ENCODE results near the gene AAR2.

Gene AAR2

GRCh38 chr20:36216314-36217025 is 19.8 kb upstream of the AAR2 start:
- in situ Hi-C loops (cut with HindIII; ENCODE audit: low sequenced_read_pairs) = no loop called here

GRCh38 chr20:36217226-36217625 is 19.1 kb upstream of the AAR2 start:
- TF ChIP-seq CTCF (IDR thresholded peaks at IDR 0.05; ENCODE audit: low read depth, low read length) = peak; percentile 2
- no peak overlapping the region for H3K4me3 ChIP-seq (ENCODE audit: low read depth, low read length)

More at GRCh38 chr20:36216314-36217025, 19.8 kb upstream of the AAR2 start:
- TF ChIP-seq CTCF (IDR thresholded peaks at IDR 0.05; ENCODE audit: low read depth, low read length) = no peak
- no peak for DNase-seq (ENCODE audit: low read depth, low spot score)
- no peak overlapping the region for H3K4me3 ChIP-seq (ENCODE audit: low read depth, low read length)

GRCh38 chr20:36218380-36219064 is 17.8 kb upstream of the AAR2 start:
- no peak for TF ChIP-seq CTCF (IDR thresholded peaks at IDR 0.05; ENCODE audit: low read depth, low read length)
- no peak for DNase-seq (ENCODE audit: low read depth, low spot score)
- no peak overlapping the region for H3K4me3 ChIP-seq (ENCODE audit: low read depth, low read length)
- in situ Hi-C loops (cut with HindIII; ENCODE audit: low sequenced_read_pairs) = no loop called here

More at GRCh38 chr20:36217226-36217625, 19.1 kb upstream of the AAR2 start:
- no peak for DNase-seq (ENCODE audit: low read depth, low spot score)
- in situ Hi-C loops (cut with HindIII; ENCODE audit: low sequenced_read_pairs) = no loop called here

- TF ChIP-seq CTCF (IDR thresholded peaks at IDR 0.05; ENCODE audit: low read depth, low read length) = no peak
- H3K4me3 ChIP-seq (ENCODE audit: low read depth, low read length) = no peak overlapping the region
- no peak for DNase-seq (ENCODE audit: low read depth, low spot score)
- in situ Hi-C loops (cut with HindIII; ENCODE audit: low sequenced_read_pairs) = no loop called here
Measured at GRCh38 chr20:36219671-36220220, 16.5 kb upstream of the AAR2 start.

GRCh38 chr20:36225666-36226065 is 10.6 kb upstream of the AAR2 start:
- no peak for DNase-seq (ENCODE audit: low read depth, low spot score)
- in situ Hi-C loops (cut with HindIII; ENCODE audit: low sequenced_read_pairs) = no loop called here
- H3K4me3 ChIP-seq (ENCODE audit: low read depth, low read length) = no peak overlapping the region
- TF ChIP-seq CTCF (IDR thresholded peaks at IDR 0.05; ENCODE audit: low read depth, low read length) = no peak

GRCh38 chr20:36228770-36229169 is 7.5 kb upstream of the AAR2 start:
- H3K4me3 ChIP-seq (ENCODE audit: low read depth, low read length) = no peak overlapping the region
- in situ Hi-C loops (cut with HindIII; ENCODE audit: low sequenced_read_pairs) = no loop called here
- no peak for TF ChIP-seq CTCF (IDR thresholded peaks at IDR 0.05; ENCODE audit: low read depth, low read length)
- DNase-seq (ENCODE audit: low read depth, low spot score) = no peak

Measured in astrocyte of the spinal cord (primary cell).